GM12865 (cell line): ENCODE measurements around the gene ZNF107.
"Not testable (repeated sequence)": the region's sequence is repeated elsewhere in the genome, so short reads cannot be mapped to it uniquely, and the experiment has no call there.

Experiments used
- DNase-seq: peaks from one replicate; pipeline ENCODE4 v3.0.0; 2010; ENCODE audit warnings: low read depth
- H3K4me3 ChIP-seq: 2 replicates; pipeline ENCODE4 v1.5.1; 2011; ENCODE audit warnings: mild to moderate bottlenecking, low read depth, low read length, control low read depth
- TF ChIP-seq, protein P1 (sequence below): IDR thresholded peaks from 2 replicates; pipeline ENCODE4 v1.5.1; 2011; ENCODE audit warnings: low read length, control low read depth, low read depth, inconsistent platforms; ENCODE audit not compliant: insufficient read depth; ENCODE audit errors: missing control alignments

The ZNF107 gene

GRCh38 chr7:64656489-64656888 lies 9.4 kb upstream of the ZNF107 start:
- TF ChIP-seq, protein P1, sequence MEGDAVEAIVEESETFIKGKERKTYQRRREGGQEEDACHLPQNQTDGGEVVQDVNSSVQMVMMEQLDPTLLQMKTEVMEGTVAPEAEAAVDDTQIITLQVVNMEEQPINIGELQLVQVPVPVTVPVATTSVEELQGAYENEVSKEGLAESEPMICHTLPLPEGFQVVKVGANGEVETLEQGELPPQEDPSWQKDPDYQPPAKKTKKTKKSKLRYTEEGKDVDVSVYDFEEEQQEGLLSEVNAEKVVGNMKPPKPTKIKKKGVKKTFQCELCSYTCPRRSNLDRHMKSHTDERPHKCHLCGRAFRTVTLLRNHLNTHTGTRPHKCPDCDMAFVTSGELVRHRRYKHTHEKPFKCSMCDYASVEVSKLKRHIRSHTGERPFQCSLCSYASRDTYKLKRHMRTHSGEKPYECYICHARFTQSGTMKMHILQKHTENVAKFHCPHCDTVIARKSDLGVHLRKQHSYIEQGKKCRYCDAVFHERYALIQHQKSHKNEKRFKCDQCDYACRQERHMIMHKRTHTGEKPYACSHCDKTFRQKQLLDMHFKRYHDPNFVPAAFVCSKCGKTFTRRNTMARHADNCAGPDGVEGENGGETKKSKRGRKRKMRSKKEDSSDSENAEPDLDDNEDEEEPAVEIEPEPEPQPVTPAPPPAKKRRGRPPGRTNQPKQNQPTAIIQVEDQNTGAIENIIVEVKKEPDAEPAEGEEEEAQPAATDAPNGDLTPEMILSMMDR: no peak
- H3K4me3 ChIP-seq: no peak overlapping the region
- no peak for DNase-seq

DNA sequence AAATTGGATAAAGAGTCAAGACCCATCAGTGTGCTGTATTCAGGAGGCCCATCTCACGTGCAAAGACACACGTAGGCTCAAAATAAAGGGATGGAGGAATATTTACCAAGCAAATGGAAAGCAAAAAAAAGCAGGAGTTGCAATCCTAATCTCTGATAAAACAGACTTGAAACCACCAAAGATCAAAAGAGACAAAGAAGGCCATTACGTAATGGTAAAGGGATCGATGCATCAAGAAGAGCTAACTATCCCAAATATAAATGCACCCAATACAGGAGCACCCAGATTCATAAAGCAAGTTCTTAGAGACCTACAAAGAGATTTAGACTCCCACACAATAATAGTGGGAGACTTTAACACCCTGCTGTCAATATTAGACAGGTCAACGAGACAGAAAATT lies 3.8 kb upstream of the ZNF107 start:
- H3K4me3 ChIP-seq: not testable (repeated sequence)

DNA sequence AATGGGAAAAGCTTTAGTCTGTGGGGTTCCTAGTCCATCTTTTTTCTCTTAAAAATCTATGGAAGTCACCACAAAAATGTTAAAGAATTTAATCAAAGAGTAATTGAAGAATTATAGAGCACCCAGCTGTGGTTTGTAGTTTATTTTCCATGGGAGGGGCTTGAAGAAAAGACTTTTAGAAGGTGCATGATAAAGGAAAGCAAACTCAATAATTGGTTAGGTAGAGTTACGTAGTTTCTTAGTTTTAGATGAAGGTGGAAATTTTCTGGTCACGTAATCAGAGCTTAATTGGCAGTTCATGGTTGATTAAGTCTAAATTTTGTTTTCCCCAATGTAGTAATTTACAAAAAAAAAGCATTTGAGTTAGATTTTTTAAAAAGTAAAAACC lies 724 bp downstream of the ZNF107 start:
- H3K4me3 ChIP-seq: peak overlapping the region; percentile 99
- TF ChIP-seq, protein P1: no peak
- no peak for DNase-seq

More for the DNA sequence above, 3.8 kb upstream of the ZNF107 start:
- not testable (repeated sequence) for DNase-seq

GRCh38 chr7:64667311-64667710 lies 1.4 kb downstream of the ZNF107 start:
- peak overlapping the region; percentile 99 for H3K4me3 ChIP-seq
- DNase-seq: no peak
- TF ChIP-seq, protein P1: no peak

- DNase-seq: no peak
- no peak overlapping the region for H3K4me3 ChIP-seq
- TF ChIP-seq, protein P1: no peak
Measured at GRCh38 chr7:64672414-64672813, 6.5 kb downstream of the ZNF107 start.

DNA sequence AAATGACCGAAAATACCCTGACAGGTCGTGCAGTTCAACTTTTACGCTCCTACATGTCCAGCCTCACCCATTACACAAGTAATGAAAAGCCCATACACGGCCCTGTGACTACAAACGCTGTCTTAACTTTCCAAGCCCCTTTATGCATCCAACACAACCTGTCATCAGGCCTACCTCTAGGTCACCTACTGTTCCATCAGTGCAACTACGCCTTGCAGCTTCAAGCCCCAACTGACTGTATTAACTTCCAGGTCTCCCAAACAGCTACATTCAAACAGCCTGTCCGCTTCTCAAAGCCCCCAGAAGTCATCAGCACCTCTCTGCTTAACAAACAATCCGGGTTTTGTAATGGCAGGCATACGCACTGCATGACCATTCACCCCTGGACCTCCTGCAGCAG lies 19.2 kb downstream of the ZNF107 start:
- no peak overlapping the region for H3K4me3 ChIP-seq
- TF ChIP-seq, protein P1: no peak
- no peak for DNase-seq

DNA sequence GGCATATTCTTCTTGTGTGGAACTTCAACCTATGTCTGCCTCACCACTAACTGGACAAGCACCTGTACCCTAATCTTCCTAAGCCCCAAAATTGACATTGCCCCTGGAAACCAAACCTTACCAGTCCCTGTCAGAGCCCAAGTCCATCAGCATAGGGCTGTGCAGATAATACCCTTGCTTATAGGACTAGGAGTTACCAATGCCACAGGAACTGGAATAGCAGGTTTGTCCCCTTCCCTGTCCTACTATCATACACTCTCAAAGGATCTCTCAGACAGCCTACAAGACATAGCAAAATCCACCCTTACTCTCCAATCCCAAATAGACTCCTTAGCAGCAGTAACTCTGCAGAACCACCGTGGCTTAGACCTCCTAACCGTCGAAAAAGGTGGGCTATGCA lies 19.8 kb downstream of the ZNF107 start:
- TF ChIP-seq, protein P1: no peak
- no peak for DNase-seq
- no peak overlapping the region for H3K4me3 ChIP-seq
